ENCODE data around the gene GARIN5B. TPM values are rescaled to one million over a fixed set of nuclear protein-coding genes. Genes with fewer than 3 reads are reported as not detected.

Gene GARIN5B
- total and polyA plus RNA-seq, 2 experiments from 2014 or later = not detected

GRCh38 chr19:55322204-55322885, 40.7 kb downstream of the GARIN5B start (continued):
- TF ChIP-seq CTCF (conservative IDR thresholded peaks at IDR 0.05; ENCODE audit: low read depth in 2 of 2) = no peak
- TF ChIP-seq ZNF331 (CRISPR knock-in tag; IDR thresholded peaks at IDR 0.05; ENCODE audit: low read depth) = no peak
- no peak for TF ChIP-seq POLR2AphosphoS5 (IDR thresholded peaks at IDR 0.05; ENCODE audit: low read depth)
- TF ChIP-seq REST (IDR thresholded peaks at IDR 0.05; ENCODE audit: unreplicated experiment) = no peak
- no peak for TF ChIP-seq CREB1 (CRISPR knock-in tag; IDR thresholded peaks at IDR 0.05; ENCODE audit: low read depth)
- TF ChIP-seq JUNB (IDR thresholded peaks at IDR 0.05; ENCODE audit: unreplicated experiment) = no peak
- no peak for TF ChIP-seq ZNF114 (CRISPR knock-in tag; IDR thresholded peaks at IDR 0.05)
- TF ChIP-seq ETS1 (IDR thresholded peaks at IDR 0.05) = no peak
- TF ChIP-seq EZH2 (IDR thresholded peaks at IDR 0.05; ENCODE audit: low read depth, unreplicated experiment) = no peak

- H3K27ac Mint-ChIP-seq = no peak overlapping the region
- H3K4me1 Mint-ChIP-seq = peaks cover 15% of the 10 kb centered on the region
- no peak overlapping the region for H2AFZ ChIP-seq
- DNase-seq (ENCODE audit: low spot score) (no peak), ATAC-seq (no peak)
- no peaks in the 10 kb centered on the region for H3K9me2 ChIP-seq (ENCODE audit: insufficient read depth)
- no peaks in the 10 kb centered on the region for H3K36me3 ChIP-seq (ENCODE audit: insufficient read depth)
- H3K36me3 Mint-ChIP-seq (ENCODE audit: low read depth) = no peaks in the 10 kb centered on the region
- no peaks in the 10 kb centered on the region; the same call in 1 of the 2 replicates for H4K20me1 ChIP-seq (replicated peaks; ENCODE audit: insufficient read depth)
- no peak overlapping the region for H3K4me3 ChIP-seq
- 0 out of 2 replicates have a peak, but pooled peaks cover 4% of the 10 kb centered on the region for H3F3A ChIP-seq (replicated peaks; ENCODE audit: low read depth)
- H3K4me2 ChIP-seq = no peak overlapping the region
- H3K27me3 Mint-ChIP-seq (ENCODE audit: insufficient read depth, low read depth, poor library complexity) = peaks cover 12% of the 10 kb centered on the region
- H3K27me3 ChIP-seq (ENCODE audit: insufficient read depth) = no peaks in the 10 kb centered on the region
- H3K9me3 Mint-ChIP-seq = no peaks in the 10 kb centered on the region; the same call in 2 of the 3 replicates
- peaks cover 5% of the 10 kb centered on the region; the same call in 1 of the 2 replicates for H3K4me1 ChIP-seq (ENCODE audit: insufficient read depth)
- no peak overlapping the region for H3K27ac ChIP-seq (ENCODE audit: low read depth)
- no peaks in the 10 kb centered on the region for H3K79me2 ChIP-seq (replicated peaks; ENCODE audit: insufficient read depth)
- no peak overlapping the region; the same call in 2 of the 3 replicates for H3K4me3 Mint-ChIP-seq
- TF ChIP-seq ZNF331 (CRISPR knock-in tag; IDR thresholded peaks at IDR 0.05; ENCODE audit: low read depth) (no peak), CREB1 (CRISPR knock-in tag; IDR thresholded peaks at IDR 0.05; ENCODE audit: low read depth) (no peak), ETS1 (IDR thresholded peaks at IDR 0.05) (no peak), ZNF114 (CRISPR knock-in tag; IDR thresholded peaks at IDR 0.05) (no peak)
These were observed 41.5 kb downstream of the GARIN5B start for GRCh38 chr19:55321466-55322137.
